H9 (cell line): ENCODE data around the gene ASMTL. TPM values are rescaled to one million over a fixed set of nuclear protein-coding genes. Genes with fewer than 3 reads are reported as not detected.

Experiments
- DNase-seq: peaks from one replicate; pipeline ENCODE4 v3.0.0-alpha.2; 2017
- H2AFZ ChIP-seq: one replicate; pipeline ENCODE4 v1.6.1; 2013; ENCODE audit warnings: mild to moderate bottlenecking, low read length, control low read depth, moderate library complexity
- H2AK5ac ChIP-seq: 2 replicates; pipeline ENCODE4 v1.6.1; 2013; ENCODE audit warnings: low read length, control low read depth, mixed read lengths; ENCODE audit not compliant: insufficient read length
- H2BK120ac ChIP-seq: one replicate; pipeline ENCODE4 v1.6.1; 2013; ENCODE audit warnings: low read depth, mild to moderate bottlenecking, low read length, control low read depth, inconsistent platforms; ENCODE audit not compliant: poor library complexity, severe bottlenecking
- H2BK12ac ChIP-seq: 2 replicates; pipeline ENCODE4 v1.6.1; 2013; ENCODE audit warnings: low read length, control low read depth, mixed read lengths, low read depth; ENCODE audit not compliant: insufficient read length
- H2BK15ac ChIP-seq: 2 replicates; pipeline ENCODE4 v1.6.1; 2013; ENCODE audit warnings: low read depth, low read length, control low read depth
- H2BK20ac ChIP-seq: one replicate; pipeline ENCODE4 v1.6.1; 2013; ENCODE audit warnings: low read depth, mild to moderate bottlenecking, low read length, control low read depth, inconsistent platforms; ENCODE audit not compliant: poor library complexity, severe bottlenecking
- H2BK5ac ChIP-seq: 2 replicates; pipeline ENCODE4 v1.6.1; 2013; ENCODE audit warnings: low read length, control low read depth, mixed read lengths; ENCODE audit not compliant: insufficient read length
- H3K14ac ChIP-seq: 2 replicates; pipeline ENCODE4 v1.6.1; 2013; ENCODE audit warnings: low read length, control low read depth; ENCODE audit not compliant: insufficient read depth
- H3K18ac ChIP-seq: 2 replicates; pipeline ENCODE4 v1.6.1; 2013; ENCODE audit warnings: low read depth, mild to moderate bottlenecking, mixed read lengths, low read length, control low read depth; ENCODE audit not compliant: insufficient read length
- H3K23ac ChIP-seq: 2 replicates; pipeline ENCODE4 v1.6.1; 2013; ENCODE audit warnings: low read length, control low read depth, mixed read lengths, low read depth; ENCODE audit not compliant: insufficient read length
- H3K23me2 ChIP-seq: 2 replicates; pipeline ENCODE4 v1.6.1; 2013; ENCODE audit warnings: low read depth, mild to moderate bottlenecking, mixed read lengths, low read length, control low read depth; ENCODE audit not compliant: insufficient read length, poor library complexity, severe bottlenecking
- H3K27ac ChIP-seq: 2 replicates; pipeline ENCODE4 v1.5.1; 2013; ENCODE audit warnings: low read length, control low read depth, mixed read lengths, low read depth; ENCODE audit not compliant: insufficient read length
- H3K27me3 ChIP-seq: 2 replicates; pipeline ENCODE4 v1.6.1; 2013; ENCODE audit warnings: low read length, control low read depth, inconsistent platforms; ENCODE audit not compliant: insufficient read depth
- H3K4ac ChIP-seq: 2 replicates; pipeline ENCODE4 v1.6.1; 2013; ENCODE audit warnings: low read depth, mild to moderate bottlenecking, control low read depth, inconsistent platforms, low read length, moderate library complexity
- H3K4me1 ChIP-seq: 2 replicates; pipeline ENCODE4 v1.6.1; 2013; ENCODE audit warnings: low read length, control low read depth, inconsistent platforms; ENCODE audit not compliant: insufficient read depth
- H3K4me2 ChIP-seq: 2 replicates; pipeline ENCODE4 v1.6.1; 2013; ENCODE audit warnings: low read length, control low read depth, mixed read lengths; ENCODE audit not compliant: insufficient read length, insufficient read depth
- H3K56ac ChIP-seq: 2 replicates; pipeline ENCODE4 v1.6.1; 2013; ENCODE audit warnings: low read depth, mild to moderate bottlenecking, mixed read lengths, low read length, control low read depth; ENCODE audit not compliant: insufficient read length
- H3K79me1 ChIP-seq: 2 replicates; pipeline ENCODE4 v1.6.1; 2013; ENCODE audit warnings: low read depth, mild to moderate bottlenecking, moderate library complexity, low read length, control low read depth, inconsistent platforms; ENCODE audit not compliant: insufficient read depth, poor library complexity, severe bottlenecking
- H3K79me2 ChIP-seq: 2 replicates; pipeline ENCODE4 v1.6.1; 2013; ENCODE audit warnings: low read length, control low read depth, inconsistent platforms; ENCODE audit not compliant: insufficient read depth
- H3K9ac ChIP-seq: 2 replicates; pipeline ENCODE4 v1.6.1; 2013; ENCODE audit warnings: low read length, control low read depth, mixed read lengths; ENCODE audit not compliant: insufficient read length; ENCODE audit errors: extremely low read depth
- H3K9me3 ChIP-seq: one replicate; pipeline ENCODE4 v1.6.1; 2013; ENCODE audit warnings: low read depth, low read length, inconsistent platforms; ENCODE audit not compliant: control insufficient read depth
- H3T11ph ChIP-seq: one replicate; pipeline ENCODE4 v1.6.1; 2013; ENCODE audit warnings: mild to moderate bottlenecking, low read length, control low read depth, inconsistent platforms
- H4K20me1 ChIP-seq: one replicate; pipeline ENCODE4 v1.6.1; 2013; ENCODE audit not compliant: control insufficient read depth, insufficient read length, insufficient read depth
- H4K5ac ChIP-seq: 2 replicates; pipeline ENCODE4 v1.6.1; 2013; ENCODE audit warnings: low read depth, mild to moderate bottlenecking, mixed read lengths, low read length, control low read depth; ENCODE audit not compliant: insufficient read length
- H4K8ac ChIP-seq: replicated peaks from 2 replicates; pipeline ENCODE4 v1.6.1; 2013; ENCODE audit warnings: low read length, control low read depth, mixed read lengths, low read depth; ENCODE audit not compliant: insufficient read length
- H4K91ac ChIP-seq: 2 replicates; pipeline ENCODE4 v1.6.1; 2013; ENCODE audit warnings: low read depth, mild to moderate bottlenecking, moderate library complexity, mixed read lengths, low read length, control low read depth; ENCODE audit not compliant: insufficient read length
- H3K27ac Mint-ChIP-seq, 3 experiments: 2 replicates in 2 of 3; 3 replicates in 1 of 3; pipeline ENCODE4 v1.8.0; 2020 to 2021; ENCODE audit warnings: mixed read lengths in 3 of 3, mild to moderate bottlenecking in 1 of 3, moderate library complexity in 1 of 3
- H3K27me3 Mint-ChIP-seq: 2 replicates; pipeline ENCODE4 v1.8.0; 2021; ENCODE audit warnings: low read depth, mild to moderate bottlenecking, moderate library complexity, mixed read lengths
- H3K36me3 Mint-ChIP-seq, 3 experiments: 2 replicates in 2 of 3; 3 replicates in 1 of 3; pipeline ENCODE4 v1.8.0; 2020 to 2021; ENCODE audit warnings: low read depth in 3 of 3, mixed read lengths in 3 of 3; ENCODE audit not compliant: insufficient read depth in 1 of 3
- H3K4me1 Mint-ChIP-seq, 2 experiments: 2 replicates each; pipeline ENCODE4 v1.8.0; 2020; ENCODE audit warnings: mixed read lengths in 2 of 2
- H3K4me3 Mint-ChIP-seq, 2 experiments: 2 replicates in 1 of 2; 3 replicates in 1 of 2; pipeline ENCODE4 v1.8.0; 2020 to 2021; ENCODE audit warnings: mild to moderate bottlenecking in 2 of 2, mixed read lengths in 2 of 2, moderate library complexity in 1 of 2
- H3K9me3 Mint-ChIP-seq, 2 experiments: 2 replicates in 1 of 2; 3 replicates in 1 of 2; pipeline ENCODE4 v1.8.0; 2020; ENCODE audit warnings: mild to moderate bottlenecking in 2 of 2, mixed read lengths in 2 of 2, moderate library complexity in 1 of 2
- WGBS: extraction: QIAGEN DNeasy Blood & Tissue Kit; methylation state at CpG from one replicate; pipeline ENCODE4 v1.1.7; 2013; ENCODE audit warnings: missing lambda C conversion rate, low lambda C conversion rate, mixed read lengths; ENCODE audit not compliant: insufficient read length; ENCODE audit errors: extremely low coverage; 5-methylcytosine and 5-hydroxymethylcytosine counted together
- total RNA-seq: library from RNA; stranded (reverse); gene quantifications from 2 replicates; pipeline ENCODE4 v1.2.1, GENCODE V29; 2021
- TF ChIP-seq, protein P1 (sequence below): fragments of 200-600 bp; sonication (generic); conservative IDR thresholded peaks from 3 replicates; pipeline ENCODE4 v1.8.0; 2021; ENCODE audit warnings: antibody characterized with exemption, mild to moderate bottlenecking

The ASMTL gene
- total RNA-seq, 1 experiment from 2014 or later, result 59.8 TPM

DNA sequence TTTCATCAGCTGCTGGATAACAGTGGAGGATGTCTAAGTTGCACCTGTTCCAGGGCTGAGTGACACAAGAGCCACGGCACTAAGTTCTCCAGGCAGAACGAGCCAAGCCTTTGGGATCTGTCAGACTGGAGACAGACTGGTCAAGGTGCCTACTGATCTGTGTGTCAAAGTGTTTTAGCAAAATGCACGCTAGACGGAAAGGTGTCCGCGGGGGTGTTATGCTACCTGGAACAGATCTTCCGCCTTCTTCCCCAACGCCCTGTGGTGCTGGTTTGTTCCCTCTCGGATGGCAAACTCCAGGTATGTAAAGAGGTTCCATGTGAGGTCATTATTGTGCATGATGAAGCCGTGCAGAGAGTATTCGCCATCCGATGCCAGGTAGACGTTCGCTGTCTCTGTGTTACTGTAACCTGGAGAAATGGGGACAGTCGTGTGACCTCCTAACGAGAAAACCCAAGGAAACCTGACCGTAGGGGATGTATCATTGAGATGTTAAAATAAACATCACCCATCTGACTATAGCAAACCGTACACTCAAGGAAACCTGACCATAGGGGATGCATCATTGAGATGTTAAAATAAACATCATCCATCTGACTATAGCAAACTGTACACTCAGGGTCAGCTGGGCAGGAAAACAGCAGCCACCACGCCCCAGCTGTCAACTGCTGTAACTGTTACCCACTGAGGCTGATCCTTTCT, 31.1 kb downstream of the ASMTL start:
- TF ChIP-seq, protein P1, sequence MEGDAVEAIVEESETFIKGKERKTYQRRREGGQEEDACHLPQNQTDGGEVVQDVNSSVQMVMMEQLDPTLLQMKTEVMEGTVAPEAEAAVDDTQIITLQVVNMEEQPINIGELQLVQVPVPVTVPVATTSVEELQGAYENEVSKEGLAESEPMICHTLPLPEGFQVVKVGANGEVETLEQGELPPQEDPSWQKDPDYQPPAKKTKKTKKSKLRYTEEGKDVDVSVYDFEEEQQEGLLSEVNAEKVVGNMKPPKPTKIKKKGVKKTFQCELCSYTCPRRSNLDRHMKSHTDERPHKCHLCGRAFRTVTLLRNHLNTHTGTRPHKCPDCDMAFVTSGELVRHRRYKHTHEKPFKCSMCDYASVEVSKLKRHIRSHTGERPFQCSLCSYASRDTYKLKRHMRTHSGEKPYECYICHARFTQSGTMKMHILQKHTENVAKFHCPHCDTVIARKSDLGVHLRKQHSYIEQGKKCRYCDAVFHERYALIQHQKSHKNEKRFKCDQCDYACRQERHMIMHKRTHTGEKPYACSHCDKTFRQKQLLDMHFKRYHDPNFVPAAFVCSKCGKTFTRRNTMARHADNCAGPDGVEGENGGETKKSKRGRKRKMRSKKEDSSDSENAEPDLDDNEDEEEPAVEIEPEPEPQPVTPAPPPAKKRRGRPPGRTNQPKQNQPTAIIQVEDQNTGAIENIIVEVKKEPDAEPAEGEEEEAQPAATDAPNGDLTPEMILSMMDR, result no peak
- H3K4me1 ChIP-seq, result no peaks in the 10 kb centered on the region
- no peak overlapping the region for H3K4me3 Mint-ChIP-seq
- peaks cover 9 to 12% of the 10 kb centered on the region in 2 experiments for H3K4me1 Mint-ChIP-seq
- no peak overlapping the region for H4K5ac ChIP-seq
- H2AFZ ChIP-seq, result no peak overlapping the region
- H3K79me1 ChIP-seq, result no peaks in the 10 kb centered on the region
- H3K56ac ChIP-seq, result no peak overlapping the region
- no peaks in the 10 kb centered on the region for H4K20me1 ChIP-seq
- H3K9me3 ChIP-seq, result peaks cover 26% of the 10 kb centered on the region
- H3K18ac ChIP-seq, result no peak overlapping the region
- no peak overlapping the region for H3K23ac ChIP-seq
- H4K91ac ChIP-seq, result no peak overlapping the region
- no peak overlapping the region for H3K4ac ChIP-seq
- no peak overlapping the region for H2BK120ac ChIP-seq
- no peak overlapping the region for H3K14ac ChIP-seq
- no peaks in the 10 kb centered on the region for H3K27me3 ChIP-seq
- H2BK20ac ChIP-seq, result no peak overlapping the region
- H3K27ac Mint-ChIP-seq, result peak overlapping the region in 1 of 3 experiments; percentile 34; a peak in 2 of 7 replicates
- H3K79me2 ChIP-seq, result no peaks in the 10 kb centered on the region
- H3K36me3 Mint-ChIP-seq, result peaks cover 67 to 68% (median 67%) of the 10 kb centered on the region in 3 experiments
- no peaks in the 10 kb centered on the region for H3K23me2 ChIP-seq
- no peak for DNase-seq
- no peak overlapping the region for H3K4me2 ChIP-seq
- H2BK5ac ChIP-seq, result no peak overlapping the region
- no peak overlapping the region for H2AK5ac ChIP-seq
- H3T11ph ChIP-seq, result no peak overlapping the region
- H2BK12ac ChIP-seq, result no peak overlapping the region
- peaks cover 33 to 37% of the 10 kb centered on the region in 2 experiments for H3K9me3 Mint-ChIP-seq
- no peak overlapping the region for H3K9ac ChIP-seq
- H3K27me3 Mint-ChIP-seq, result peaks cover 5% of the 10 kb centered on the region
- no peak overlapping the region for H3K27ac ChIP-seq
- no CpG with 5 or more reads among the region's 19 CpGs for WGBS
- H2BK15ac ChIP-seq, result no peak overlapping the region
- H4K8ac ChIP-seq, result no peak overlapping the region
